Choroid plexus epithelial cell (primary cell): ENCODE measurements around the gene PGS1.
A peak's percentile ranks its signal among the peaks of the same experiment; 100 is the strongest.

Experiments used
- DNase-seq: peaks from one replicate; pipeline ENCODE4 v3.0.0-alpha.2; 2010; ENCODE audit warnings: low read depth
- H3K4me3 ChIP-seq: 2 replicates; pipeline ENCODE4 v1.5.1; 2011; ENCODE audit warnings: low read depth, mild to moderate bottlenecking, control low read depth, low read length, moderate library complexity
- CTCF ChIP-seq: conservative IDR thresholded peaks from 2 replicates; pipeline ENCODE4 v1.5.1; 2011; ENCODE audit warnings: low read depth, mild to moderate bottlenecking, control low read depth, inconsistent platforms, low read length, moderate library complexity

Gene PGS1

GRCh38 chr17:78428025-78428575 is 49.7 kb downstream of the PGS1 start:
- DNase-seq = no peak
- no peak overlapping the region for H3K4me3 ChIP-seq
- no peak for TF ChIP-seq CTCF

GRCh38 chr17:78428836-78429617 is 50.6 kb downstream of the PGS1 start:
- no peak for TF ChIP-seq CTCF
- DNase-seq = peak; percentile 35
- no peak overlapping the region for H3K4me3 ChIP-seq

GRCh38 chr17:78429618-78429995 is 51.2 kb downstream of the PGS1 start:
- no peak for DNase-seq
- H3K4me3 ChIP-seq = no peak overlapping the region
- no peak for TF ChIP-seq CTCF

- peak; percentile 79 for DNase-seq
- TF ChIP-seq CTCF = no peak
- no peak overlapping the region for H3K4me3 ChIP-seq
These were observed 52.6 kb downstream of the PGS1 start for GRCh38 chr17:78430892-78431691.

- no peak overlapping the region for H3K4me3 ChIP-seq
- no peak for TF ChIP-seq CTCF
- DNase-seq = no peak
These were observed 53.2 kb downstream of the PGS1 start for GRCh38 chr17:78431692-78431958.

GRCh38 chr17:78432226-78433012 is 54.0 kb downstream of the PGS1 start:
- no peak overlapping the region for H3K4me3 ChIP-seq
- TF ChIP-seq CTCF = no peak
- DNase-seq = no peak
